Subcutaneous abdominal adipose tissue (tissue), 5 donors: ENCODE measurements around the gene SNAPC1.
"Not testable (repeated sequence)": the region's sequence is repeated elsewhere in the genome, so short reads cannot be mapped to it uniquely, and the experiment has no call there.

Source experiments
- H3K27ac ChIP-seq: one replicate; pipeline ENCODE4 v1.7.0; 2013; ENCODE audit warnings: low read depth, mild to moderate bottlenecking, inconsistent platforms, low read length, moderate library complexity
- H3K27me3 ChIP-seq, 5 donors: one replicate each; pipeline ENCODE4 v1.7.0; 2013; ENCODE audit warnings: low read length in 5 of 5, inconsistent platforms in 1 of 5; ENCODE audit not compliant: control insufficient read depth in 5 of 5, insufficient read depth in 4 of 5
- H3K36me3 ChIP-seq, 5 donors: one replicate each; pipeline ENCODE4 v1.7.0; 2013; ENCODE audit warnings: low read length in 5 of 5; ENCODE audit not compliant: control insufficient read depth in 5 of 5, insufficient read depth in 5 of 5
- H3K4me1 ChIP-seq, 5 donors: one replicate each; pipeline ENCODE4 v1.7.0; 2013; ENCODE audit warnings: low read length in 5 of 5, mild to moderate bottlenecking in 3 of 5, moderate library complexity in 1 of 5; ENCODE audit not compliant: control insufficient read depth in 5 of 5, insufficient read depth in 5 of 5
- H3K4me3 ChIP-seq, 5 donors: one replicate each; pipeline ENCODE4 v1.7.0; 2013; ENCODE audit warnings: low read length in 5 of 5, low read depth in 1 of 5
- H3K9ac ChIP-seq, 5 donors: one replicate each; pipeline ENCODE4 v1.7.0; 2013; ENCODE audit warnings: low read length in 5 of 5, mild to moderate bottlenecking in 4 of 5, moderate library complexity in 3 of 5
- H3K9me3 ChIP-seq, 5 donors: one replicate each; pipeline ENCODE4 v1.7.0; 2013; ENCODE audit warnings: low read length in 5 of 5; ENCODE audit not compliant: control insufficient read depth in 5 of 5
- donor health status: healthy.
- donor health status: healthy.
- donor health status: healthy.
- donor health status: healthy.
- donor health status: healthy.

SNAPC1 gene

DNA sequence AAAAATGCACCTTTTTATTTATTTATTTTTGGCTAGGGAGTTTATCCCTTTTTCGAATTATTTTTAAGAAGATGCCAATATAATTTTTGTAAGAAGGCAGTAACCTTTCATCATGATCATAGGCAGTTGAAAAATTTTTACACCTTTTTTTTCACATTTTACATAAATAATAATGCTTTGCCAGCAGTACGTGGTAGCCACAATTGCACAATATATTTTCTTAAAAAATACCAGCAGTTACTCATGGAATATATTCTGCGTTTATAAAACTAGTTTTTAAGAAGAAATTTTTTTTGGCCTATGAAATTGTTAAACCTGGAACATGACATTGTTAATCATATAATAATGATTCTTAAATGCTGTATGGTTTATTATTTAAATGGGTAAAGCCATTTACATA lies 14.9 kb upstream of the SNAPC1 start:
- H3K27ac ChIP-seq: no peak overlapping the region

DNA sequence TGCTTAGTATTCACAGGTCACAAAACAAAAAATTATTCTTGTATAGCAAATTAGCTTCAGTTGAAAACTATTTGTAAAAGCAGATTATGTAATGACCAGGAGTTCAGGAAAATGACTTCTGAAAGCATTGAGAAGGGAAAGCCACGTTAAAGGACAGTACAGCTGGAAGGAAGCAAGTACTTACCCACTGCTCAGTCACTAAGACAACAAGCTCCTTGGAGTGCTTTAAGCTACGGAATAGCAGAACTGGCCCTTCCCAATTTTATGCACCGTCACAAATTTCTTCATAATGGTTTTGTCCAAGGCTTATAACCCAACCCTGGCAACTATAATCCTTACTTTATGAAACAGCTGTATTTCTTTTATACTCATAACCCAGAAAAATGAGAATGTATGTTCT lies 13.0 kb upstream of the SNAPC1 start:
- H3K27ac ChIP-seq: no peak overlapping the region
- peaks cover 16 to 28% (median 24%) of the 10 kb centered on the region in 5 donors for H3K36me3 ChIP-seq
- H3K9me3 ChIP-seq: no peaks in the 10 kb centered on the region
- no peak overlapping the region for H3K9ac ChIP-seq
- H3K27me3 ChIP-seq: no peaks in the 10 kb centered on the region
- H3K4me3 ChIP-seq: no peak overlapping the region
- H3K4me1 ChIP-seq: peaks cover 0 to 25% (median 10%) of the 10 kb centered on the region in 5 donors

More for the DNA sequence above, 14.9 kb upstream of the SNAPC1 start:
- Histone ChIP-seq H3K4me1 (peaks cover 0 to 19% (median 10%) of the 10 kb centered on the region in 5 donors), H3K27me3 (no peaks in the 10 kb centered on the region), H3K36me3 (peaks cover 21 to 42% (median 26%) of the 10 kb centered on the region in 5 donors), H3K9ac (no peak overlapping the region), H3K9me3 (no peaks in the 10 kb centered on the region), H3K4me3 (no peak overlapping the region)

DNA sequence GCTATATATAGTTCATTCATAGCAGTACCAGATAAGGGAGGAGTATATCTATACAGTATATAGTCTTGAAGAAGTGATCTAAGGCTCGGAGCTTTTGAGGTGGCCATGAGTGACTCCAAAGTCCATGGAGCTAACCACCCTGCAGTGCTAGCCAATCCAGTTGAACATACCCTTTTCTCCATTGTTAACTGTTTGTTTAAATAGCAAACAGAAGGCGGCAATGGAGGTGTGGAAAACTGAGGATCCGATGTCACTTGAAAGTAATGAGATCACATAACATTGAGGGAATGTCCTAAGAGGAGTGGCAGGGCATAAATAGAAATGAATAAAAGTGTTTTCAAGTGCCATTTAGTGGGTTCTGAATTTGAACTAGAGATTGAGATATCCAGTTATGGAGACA lies 12.4 kb upstream of the SNAPC1 start:
- Histone ChIP-seq H3K27ac (no peak overlapping the region), H3K36me3 (peaks cover 12 to 25% (median 19%) of the 10 kb centered on the region in 5 donors), H3K4me1 (peaks cover 0 to 32% (median 12%) of the 10 kb centered on the region in 5 donors), H3K27me3 (no peaks in the 10 kb centered on the region), H3K4me3 (no peak overlapping the region), H3K9ac (no peak overlapping the region), H3K9me3 (no peaks in the 10 kb centered on the region)

GRCh38 chr14:61750708-61751474 lies 11.3 kb upstream of the SNAPC1 start:
- Histone ChIP-seq H3K4me3 (peak overlapping the region; percentile 66 to 80 (median 73)), H3K27ac (peak overlapping the region; percentile 82), H3K36me3 (peaks cover 8 to 18% (median 10%) of the 10 kb centered on the region in 5 donors), H3K9me3 (peaks cover 0 to 4% (median 0%) of the 10 kb centered on the region in 5 donors), H3K27me3 (no peaks in the 10 kb centered on the region), H3K4me1 (peaks cover 0 to 39% (median 14%) of the 10 kb centered on the region in 5 donors), H3K9ac (peak overlapping the region; percentile 69 to 83 (median 76))

GRCh38 chr14:61751475-61751989 lies 10.7 kb upstream of the SNAPC1 start:
- peak overlapping the region; percentile 69 to 83 (median 76) for H3K9ac ChIP-seq
- peak overlapping the region; percentile 82 for H3K27ac ChIP-seq
- H3K4me1 ChIP-seq: peaks cover 0 to 39% (median 14%) of the 10 kb centered on the region in 5 donors

GRCh38 chr14:61752626-61753025 lies 9.6 kb upstream of the SNAPC1 start:
- Histone ChIP-seq H3K4me1 (peaks cover 0 to 39% (median 14%) of the 10 kb centered on the region in 5 donors), H3K27me3 (no peaks in the 10 kb centered on the region), H3K9me3 (peaks cover 0 to 4% (median 0%) of the 10 kb centered on the region in 5 donors), H3K36me3 (peaks cover 0 to 5% (median 0%) of the 10 kb centered on the region in 5 donors), H3K9ac (no peak overlapping the region), H3K27ac (peak overlapping the region; percentile 82), H3K4me3 (no peak overlapping the region)

More at GRCh38 chr14:61751475-61751989, 10.7 kb upstream of the SNAPC1 start:
- Histone ChIP-seq H3K9me3 (peaks cover 0 to 4% (median 0%) of the 10 kb centered on the region in 5 donors), H3K4me3 (peak overlapping the region; percentile 60 to 77 (median 71)), H3K36me3 (peaks cover 6 to 15% (median 8%) of the 10 kb centered on the region in 5 donors), H3K27me3 (no peaks in the 10 kb centered on the region)

- H3K9ac ChIP-seq: no peak overlapping the region
- H3K27me3 ChIP-seq: no peaks in the 10 kb centered on the region
- H3K36me3 ChIP-seq: no peaks in the 10 kb centered on the region
- peak overlapping the region; percentile 52 for H3K27ac ChIP-seq
- H3K4me1 ChIP-seq: peaks cover 0 to 39% (median 14%) of the 10 kb centered on the region in 5 donors
- peaks cover 0 to 4% (median 0%) of the 10 kb centered on the region in 5 donors for H3K9me3 ChIP-seq
- H3K4me3 ChIP-seq: no peak overlapping the region
Measured at GRCh38 chr14:61753631-61754030, 8.6 kb upstream of the SNAPC1 start.

GRCh38 chr14:61754627-61755381 lies 7.4 kb upstream of the SNAPC1 start:
- H3K27ac ChIP-seq: peak overlapping the region; percentile 52
- no peak overlapping the region for H3K4me3 ChIP-seq

GRCh38 chr14:61755382-61755742 lies 6.9 kb upstream of the SNAPC1 start:
- H3K9ac ChIP-seq, H3K27me3 ChIP-seq, H3K4me3 ChIP-seq, H3K9me3 ChIP-seq, H3K36me3 ChIP-seq: not testable (repeated sequence)
- Histone ChIP-seq H3K27ac (peak overlapping the region; percentile 52), H3K4me1 (peaks cover 0 to 32% (median 14%) of the 10 kb centered on the region in 5 donors)

More at GRCh38 chr14:61754627-61755381, 7.4 kb upstream of the SNAPC1 start:
- Histone ChIP-seq H3K36me3 (no peaks in the 10 kb centered on the region), H3K9ac (no peak overlapping the region), H3K27me3 (no peaks in the 10 kb centered on the region), H3K4me1 (peaks cover 0 to 37% (median 14%) of the 10 kb centered on the region in 5 donors), H3K9me3 (peaks cover 0 to 4% (median 0%) of the 10 kb centered on the region in 5 donors)
